BLaER1 treated with 17β-estradiol and CSF1 and Interleukin-3, amounts not matched to agents 10 nM and 100 nM (cell line): ENCODE results near the gene DRG2.

ENCODE experiments used
- H3K27ac ChIP-seq, 11 experiments: shearing (Covaris generic); formaldehyde crosslinking; 2 replicates each; pipeline ENCODE4 v1.8.1; 2022
- H3K27me3 ChIP-seq, 11 experiments: shearing (Covaris generic); formaldehyde crosslinking; 2 replicates each; pipeline ENCODE4 v1.8.1; 2022
- H3K36me3 ChIP-seq, 11 experiments: shearing (Covaris generic); formaldehyde crosslinking; 2 replicates each; pipeline ENCODE4 v1.8.1; 2022
- H3K4me1 ChIP-seq, 10 experiments: shearing (Covaris generic); formaldehyde crosslinking; 2 replicates each; pipeline ENCODE4 v1.8.1; 2022
- H3K4me2 ChIP-seq, 11 experiments: shearing (Covaris generic); formaldehyde crosslinking; 2 replicates each; pipeline ENCODE4 v1.8.1; 2022
- H3K4me3 ChIP-seq, 10 experiments: shearing (Covaris generic); formaldehyde crosslinking; 2 replicates each; pipeline ENCODE4 v1.8.1; 2022
- H3K9ac ChIP-seq, 11 experiments: shearing (Covaris generic); formaldehyde crosslinking; 2 replicates each; pipeline ENCODE4 v1.8.1; 2022
- H3K9me3 ChIP-seq, 11 experiments: shearing (Covaris generic); formaldehyde crosslinking; replicated peaks in 1 of 11; 2 replicates each; pipeline ENCODE4 v1.8.1; 2022
- H4K20me1 ChIP-seq, 11 experiments: shearing (Covaris generic); formaldehyde crosslinking; 2 replicates each; pipeline ENCODE4 v1.8.1; 2022
- Cebpa-rat ChIP-seq, 11 experiments: shearing (Covaris generic); IDR thresholded peaks; 2 replicates each; pipeline ENCODE4 v1.8.1; 2022

DRG2 gene

DNA sequence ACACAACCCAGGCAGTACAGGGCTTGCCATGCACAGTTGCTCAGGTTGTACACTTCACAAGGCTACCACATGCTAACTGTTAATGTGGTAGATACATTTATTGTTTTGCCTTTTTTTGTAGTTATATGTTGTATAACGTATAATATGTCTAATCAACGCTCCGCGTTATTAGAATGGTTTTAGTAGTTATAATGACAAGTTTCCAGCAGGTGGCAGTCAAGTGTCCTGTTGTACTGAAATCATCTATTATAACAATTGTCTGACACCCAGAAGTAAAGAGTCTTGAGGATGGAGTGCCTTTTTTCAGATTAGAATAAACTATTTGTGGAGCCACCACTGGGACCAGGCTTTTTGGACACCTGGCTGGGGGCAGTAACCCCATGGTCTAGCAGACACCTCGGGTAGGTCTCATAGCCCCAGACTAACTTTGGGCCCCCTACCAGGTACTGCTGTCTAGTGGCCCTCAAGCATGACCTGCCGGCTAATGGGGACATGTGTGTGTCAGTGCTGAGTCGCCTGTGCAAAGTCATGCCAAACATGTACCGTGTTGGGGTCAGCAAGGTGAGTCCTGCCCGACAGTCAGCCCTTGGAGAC, 53.6 kb downstream of the DRG2 start:
- Histone ChIP-seq H3K36me3 (no peaks in the 10 kb centered on the region), H3K4me3 (no peak overlapping the region), H3K4me1 (peaks cover 11 to 18% (median 14%) of the 10 kb centered on the region in 10 experiments; a peak in 19 of 20 replicates), H3K27ac (no peak overlapping the region), H3K27me3 (no peaks in the 10 kb centered on the region), H3K4me2 (no peak overlapping the region), H3K9ac (no peak overlapping the region), H4K20me1 (peaks cover 0 to 9% (median 0%) of the 10 kb centered on the region in 11 experiments; a peak in 1 of 22 replicates), H3K9me3 (no peaks in the 10 kb centered on the region)
- no peak for TF ChIP-seq Cebpa-rat (IDR thresholded peaks at IDR 0.05)

DNA sequence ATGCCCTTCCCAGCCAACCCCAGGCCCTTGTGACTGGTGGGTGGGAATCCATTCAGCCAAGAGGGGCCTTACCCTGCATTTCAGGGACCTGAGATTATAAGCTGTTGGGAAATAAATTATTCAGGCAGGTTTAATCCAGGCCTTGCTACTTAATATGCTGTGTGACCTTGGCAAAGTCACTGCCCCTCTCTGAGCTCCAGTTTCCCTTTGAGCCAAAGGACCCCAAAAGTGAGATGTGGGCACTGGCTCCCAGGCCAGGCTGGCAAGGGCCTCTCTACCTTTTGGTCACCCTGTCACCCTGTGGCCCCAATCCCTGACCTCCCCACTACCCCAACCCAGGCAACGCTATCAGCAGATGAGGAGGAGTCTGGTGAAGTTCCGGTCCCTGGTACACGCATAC, 54.7 kb downstream of the DRG2 start:
- H3K27me3 ChIP-seq = no peaks in the 10 kb centered on the region
- H3K4me3 ChIP-seq = no peak overlapping the region
- peaks cover 11 to 18% (median 14%) of the 10 kb centered on the region in 10 experiments; a peak in 19 of 20 replicates for H3K4me1 ChIP-seq
- no peak for TF ChIP-seq Cebpa-rat (IDR thresholded peaks at IDR 0.05)
- no peak overlapping the region for H3K9ac ChIP-seq
- H3K36me3 ChIP-seq = no peaks in the 10 kb centered on the region
- H3K9me3 ChIP-seq = no peaks in the 10 kb centered on the region
- peaks cover 0 to 9% (median 0%) of the 10 kb centered on the region in 11 experiments; a peak in 1 of 22 replicates for H4K20me1 ChIP-seq
- H3K4me2 ChIP-seq = no peak overlapping the region
- no peak overlapping the region for H3K27ac ChIP-seq

DNA sequence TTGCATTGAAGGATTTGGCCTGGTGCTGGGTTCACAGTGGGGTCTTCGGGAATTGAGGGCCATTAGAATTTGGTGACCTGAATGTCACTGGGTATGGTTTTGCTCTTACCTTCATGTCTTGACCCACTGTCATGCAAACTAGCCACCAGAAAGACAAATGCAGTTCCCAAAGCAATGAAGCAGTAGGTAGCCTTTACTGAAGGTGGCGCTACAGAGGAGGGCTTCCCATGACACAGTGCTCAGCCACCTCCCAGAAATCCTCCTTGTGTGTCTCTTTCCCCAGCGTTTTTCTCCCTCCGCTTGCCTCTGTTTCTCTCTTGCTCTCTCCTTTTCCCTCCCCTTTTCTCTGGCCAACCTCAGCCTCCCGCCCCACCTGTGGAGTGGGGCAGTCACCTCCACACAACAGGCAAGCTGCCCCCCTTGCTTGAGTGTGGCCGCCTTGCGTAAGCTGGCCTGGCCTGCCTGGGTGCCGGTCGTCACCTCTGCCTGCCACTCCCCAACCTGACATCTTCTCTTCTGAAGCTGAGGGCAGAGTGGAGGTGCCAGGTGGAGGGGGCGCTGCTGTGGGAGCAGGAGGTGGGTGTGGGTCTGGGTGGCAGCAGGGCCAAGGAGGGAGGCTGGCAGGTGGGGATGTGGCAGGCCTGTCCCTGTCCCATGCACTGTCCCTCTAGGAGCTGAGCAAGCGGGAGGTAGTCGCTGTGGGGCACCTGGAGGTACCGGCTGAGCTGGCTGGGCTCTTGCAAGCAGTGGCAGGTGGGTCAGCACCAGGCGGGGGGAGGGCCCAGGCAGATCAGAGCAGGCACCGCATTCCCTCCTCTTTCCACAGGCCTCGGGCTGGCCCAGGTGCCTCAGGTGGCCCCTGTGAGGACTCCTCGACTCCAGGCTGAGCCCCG, 55.5 kb downstream of the DRG2 start:
- Histone ChIP-seq H4K20me1 (peaks cover 0 to 9% (median 0%) of the 10 kb centered on the region in 11 experiments; a peak in 1 of 22 replicates), H3K4me2 (peak overlapping the region in 1 of 11 experiments; percentile 44; a peak in 1 of 22 replicates), H3K9me3 (no peaks in the 10 kb centered on the region), H3K4me3 (no peak overlapping the region), H3K4me1 (peaks cover 11 to 18% (median 14%) of the 10 kb centered on the region in 10 experiments; a peak in 19 of 20 replicates), H3K27ac (no peak overlapping the region), H3K36me3 (no peaks in the 10 kb centered on the region), H3K27me3 (no peaks in the 10 kb centered on the region), H3K9ac (no peak overlapping the region)
- no peak for TF ChIP-seq Cebpa-rat (IDR thresholded peaks at IDR 0.05)

DNA sequence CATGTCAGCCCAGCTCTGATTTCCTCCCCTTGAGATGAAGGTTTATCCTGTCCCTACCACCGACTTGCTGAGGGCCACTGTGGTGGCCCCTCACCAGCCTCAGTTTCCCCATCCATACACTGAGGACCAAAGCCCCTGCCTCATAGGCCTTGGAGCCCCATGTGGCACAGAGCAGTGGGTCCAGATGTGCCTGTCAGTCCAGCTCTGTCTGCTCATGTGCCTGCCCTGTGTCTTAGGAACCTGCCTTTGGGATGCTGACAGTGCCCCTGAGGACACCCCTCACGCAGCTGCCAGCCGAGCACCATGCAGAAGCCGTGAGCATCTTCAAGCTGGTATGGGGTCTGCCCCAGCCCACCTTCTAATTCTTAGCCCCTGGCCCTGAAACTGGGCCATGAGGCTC, 56.5 kb downstream of the DRG2 start:
- Histone ChIP-seq H3K27me3 (no peaks in the 10 kb centered on the region), H3K9me3 (no peaks in the 10 kb centered on the region), H3K36me3 (no peaks in the 10 kb centered on the region), H3K4me1 (peaks cover 11 to 18% (median 14%) of the 10 kb centered on the region in 10 experiments; a peak in 19 of 20 replicates), H4K20me1 (peaks cover 0 to 9% (median 0%) of the 10 kb centered on the region in 11 experiments; a peak in 1 of 22 replicates), H3K4me3 (no peak overlapping the region), H3K9ac (peak overlapping the region in 2 of 11 experiments; percentile 2 to 16; a peak in 1 of 22 replicates), H3K4me2 (peak overlapping the region; percentile 22 to 55 (median 44); a peak in 21 of 22 replicates), H3K27ac (no peak overlapping the region)
- TF ChIP-seq Cebpa-rat (IDR thresholded peaks at IDR 0.05) = no peak

DNA sequence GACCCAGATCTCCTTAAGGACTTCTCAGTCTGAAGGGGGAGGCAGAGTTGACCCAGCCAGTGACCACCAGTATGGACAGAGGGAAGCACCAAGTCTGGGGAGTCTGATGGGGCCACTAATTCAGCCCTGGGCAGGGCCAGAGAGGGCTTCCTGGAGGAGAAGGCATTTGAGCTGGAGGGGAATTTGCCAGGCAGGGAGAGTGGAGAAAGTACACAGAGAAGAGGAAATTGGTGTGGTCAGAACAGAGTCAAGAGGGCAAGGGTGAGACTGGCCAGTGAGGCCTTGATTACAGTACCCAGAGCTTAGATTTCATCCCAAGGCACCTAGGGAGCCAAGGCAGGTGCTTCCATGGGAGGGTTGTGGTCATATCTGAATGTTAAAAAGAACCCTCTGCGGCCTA, 57.1 kb downstream of the DRG2 start:
- peaks cover 11 to 18% (median 14%) of the 10 kb centered on the region in 10 experiments; a peak in 19 of 20 replicates for H3K4me1 ChIP-seq
- H3K9ac ChIP-seq = peak overlapping the region in 1 of 11 experiments; percentile 16; a peak in 1 of 22 replicates
- no peaks in the 10 kb centered on the region for H3K27me3 ChIP-seq
- peaks cover 0 to 9% (median 0%) of the 10 kb centered on the region in 11 experiments; a peak in 1 of 22 replicates for H4K20me1 ChIP-seq
- no peaks in the 10 kb centered on the region for H3K36me3 ChIP-seq
- H3K27ac ChIP-seq = no peak overlapping the region
- no peaks in the 10 kb centered on the region for H3K9me3 ChIP-seq
- TF ChIP-seq Cebpa-rat (IDR thresholded peaks at IDR 0.05) = no peak
- no peak overlapping the region for H3K4me3 ChIP-seq
- peak overlapping the region; percentile 22 to 55 (median 44); a peak in 20 of 22 replicates for H3K4me2 ChIP-seq

DNA sequence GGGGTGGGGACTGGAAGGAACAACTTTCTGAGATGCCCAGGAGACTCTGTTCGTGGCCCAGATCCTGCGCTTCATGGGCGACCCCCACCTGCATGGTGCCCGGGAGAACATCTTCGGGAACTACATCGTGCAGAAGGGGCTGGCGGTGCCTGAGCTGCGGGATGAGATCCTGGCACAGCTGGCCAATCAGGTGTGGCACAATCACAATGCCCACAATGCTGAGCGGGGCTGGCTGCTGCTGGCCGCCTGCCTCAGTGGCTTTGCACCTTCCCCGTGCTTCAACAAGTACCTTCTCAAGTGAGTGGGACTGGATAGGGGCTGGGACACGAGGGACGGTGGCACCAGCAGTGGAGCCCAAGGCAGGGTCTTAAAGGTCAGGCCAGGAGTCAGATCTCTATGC, 58.1 kb downstream of the DRG2 start:
- H4K20me1 ChIP-seq = peaks cover 0 to 2% (median 0%) of the 10 kb centered on the region in 11 experiments; a peak in 1 of 22 replicates
- H3K27me3 ChIP-seq = no peaks in the 10 kb centered on the region
- H3K4me2 ChIP-seq = no peak overlapping the region
- H3K36me3 ChIP-seq = no peaks in the 10 kb centered on the region
- peaks cover 11 to 18% (median 14%) of the 10 kb centered on the region in 10 experiments; a peak in 19 of 20 replicates for H3K4me1 ChIP-seq
- no peak overlapping the region for H3K9ac ChIP-seq
- no peak overlapping the region for H3K4me3 ChIP-seq
- no peak overlapping the region for H3K27ac ChIP-seq
- H3K9me3 ChIP-seq = no peaks in the 10 kb centered on the region
- TF ChIP-seq Cebpa-rat (IDR thresholded peaks at IDR 0.05) = no peak

DNA sequence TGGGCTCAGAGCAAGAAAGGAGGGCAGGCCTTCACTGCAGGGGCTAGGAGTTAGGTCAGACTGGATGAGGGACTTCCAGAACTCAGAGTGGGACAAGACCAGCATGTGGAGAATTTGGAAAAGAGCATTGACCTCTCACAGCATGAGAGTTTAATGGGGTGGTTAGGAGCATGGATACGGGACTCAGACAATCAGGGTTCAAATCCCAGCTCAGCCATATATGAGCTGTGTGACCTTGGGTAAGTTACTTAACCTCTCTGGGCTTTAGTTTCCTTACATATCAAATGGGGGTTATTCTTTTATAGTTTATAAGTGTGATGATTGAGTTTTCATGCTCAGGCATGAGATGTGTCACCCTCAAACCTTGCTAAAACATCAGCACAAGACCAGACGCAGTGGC, 58.5 kb downstream of the DRG2 start:
- no peak for TF ChIP-seq Cebpa-rat (IDR thresholded peaks at IDR 0.05)

DNA sequence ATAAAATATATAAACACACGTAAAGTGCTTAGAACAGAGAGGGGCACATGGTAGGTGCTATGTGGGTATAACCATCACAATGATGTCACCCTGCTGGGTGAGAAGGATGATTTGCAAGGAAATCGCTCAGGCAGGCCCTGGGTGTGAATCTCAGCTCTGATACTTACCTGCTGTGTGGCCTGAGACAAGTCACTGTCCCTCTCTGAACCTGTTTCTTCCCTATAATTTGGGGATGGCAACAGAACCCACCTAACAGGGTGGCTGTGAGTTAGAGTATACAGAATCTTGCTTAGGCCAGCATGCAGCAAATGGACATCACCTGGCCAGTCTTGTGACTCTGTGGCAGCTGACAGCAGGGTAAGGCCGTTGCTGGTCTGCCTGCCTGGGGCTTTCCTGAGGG, 59.2 kb downstream of the DRG2 start:
- Histone ChIP-seq H3K36me3 (no peaks in the 10 kb centered on the region), H3K27ac (no peak overlapping the region), H4K20me1 (no peaks in the 10 kb centered on the region; a peak in 1 of 22 replicates), H3K4me3 (no peak overlapping the region), H3K4me1 (peaks cover 11 to 18% (median 14%) of the 10 kb centered on the region in 10 experiments; a peak in 19 of 20 replicates), H3K4me2 (no peak overlapping the region), H3K9ac (no peak overlapping the region), H3K27me3 (no peaks in the 10 kb centered on the region), H3K9me3 (no peaks in the 10 kb centered on the region)
- no peak for TF ChIP-seq Cebpa-rat (IDR thresholded peaks at IDR 0.05)

More for the DNA sequence above, 58.5 kb downstream of the DRG2 start:
- Histone ChIP-seq H3K9ac (no peak overlapping the region), H3K9me3 (no peaks in the 10 kb centered on the region), H3K27ac (no peak overlapping the region), H3K4me3 (no peak overlapping the region), H4K20me1 (no peaks in the 10 kb centered on the region; a peak in 1 of 22 replicates), H3K4me2 (no peak overlapping the region), H3K4me1 (peaks cover 11 to 18% (median 14%) of the 10 kb centered on the region in 10 experiments; a peak in 19 of 20 replicates), H3K27me3 (no peaks in the 10 kb centered on the region), H3K36me3 (no peaks in the 10 kb centered on the region)

DNA sequence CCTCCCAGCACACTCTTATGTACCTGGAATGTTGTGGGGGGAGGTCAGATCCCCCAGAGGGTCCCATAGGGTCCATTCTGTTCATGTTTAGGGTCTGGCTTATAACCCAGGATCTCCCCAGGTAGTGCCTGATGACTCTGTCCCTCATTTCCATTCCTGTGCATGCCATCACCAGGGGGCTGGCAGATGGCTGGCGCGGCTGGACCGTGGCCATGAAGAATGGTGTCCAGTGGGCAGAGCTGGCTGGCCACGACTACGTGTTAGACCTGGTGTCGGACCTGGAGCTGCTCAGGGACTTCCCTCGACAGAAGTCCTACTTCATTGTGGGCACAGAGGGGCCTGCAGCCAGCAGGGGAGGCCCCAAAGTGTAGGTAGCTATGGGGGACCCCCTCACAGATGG, 60.8 kb downstream of the DRG2 start:
- TF ChIP-seq Cebpa-rat (IDR thresholded peaks at IDR 0.05) = no peak
- H3K4me3 ChIP-seq = no peak overlapping the region
- H3K27me3 ChIP-seq = no peaks in the 10 kb centered on the region

More for the DNA sequence above, 60.8 kb downstream of the DRG2 start:
- H3K36me3 ChIP-seq = no peaks in the 10 kb centered on the region
- H3K4me1 ChIP-seq = peaks cover 20 to 28% (median 25%) of the 10 kb centered on the region in 10 experiments
- H3K27ac ChIP-seq = no peak overlapping the region
- no peaks in the 10 kb centered on the region; a peak in 1 of 22 replicates for H4K20me1 ChIP-seq
- no peak overlapping the region for H3K4me2 ChIP-seq
- H3K9ac ChIP-seq = no peak overlapping the region
- no peaks in the 10 kb centered on the region for H3K9me3 ChIP-seq
